ENCODE data around the gene FXYD5.

The FXYD5 gene

GRCh38 chr19:35160629-35161433, 6.3 kb downstream of the FXYD5 start:
- DNase-seq, result no peak

GRCh38 chr19:35161434-35161743, 6.9 kb downstream of the FXYD5 start:
- no peak for DNase-seq

GRCh38 chr19:35162471-35163326, 8.2 kb downstream of the FXYD5 start:
- DNase-seq, result no peak

- DNase-seq, result no peak
Observed at GRCh38 chr19:35164418-35164817, 9.9 kb downstream of the FXYD5 start.

GRCh38 chr19:35165200-35166058, 10.9 kb downstream of the FXYD5 start:
- DNase-seq, result no peak

GRCh38 chr19:35166100-35167063, 11.8 kb downstream of the FXYD5 start:
- no peak for DNase-seq

GRCh38 chr19:35167251-35168119, 12.9 kb downstream of the FXYD5 start:
- no peak for DNase-seq

GRCh38 chr19:35168196-35168595, 13.7 kb downstream of the FXYD5 start:
- no peak for DNase-seq

GRCh38 chr19:35169221-35169995, 14.9 kb downstream of the FXYD5 start:
- DNase-seq, result no peak

GRCh38 chr19:35170359-35171061, 16.0 kb downstream of the FXYD5 start:
- no peak for DNase-seq

GRCh38 chr19:35171730-35172129, 17.2 kb downstream of the FXYD5 start:
- peak in 1 of 2 donors; percentile 25 for DNase-seq

- no peak for DNase-seq
Observed at GRCh38 chr19:35174226-35174625, 19.7 kb downstream of the FXYD5 start.

- no peak for DNase-seq
Observed at GRCh38 chr19:35176181-35176570, 21.6 kb downstream of the FXYD5 start.

- DNase-seq, result no peak
Observed at GRCh38 chr19:35177377-35178274, 23.1 kb downstream of the FXYD5 start.

- no peak for DNase-seq
Observed at GRCh38 chr19:35178701-35179100, 24.2 kb downstream of the FXYD5 start.

GRCh38 chr19:35179830-35180229, 25.3 kb downstream of the FXYD5 start:
- no peak for DNase-seq

GRCh38 chr19:35181387-35181786, 26.9 kb downstream of the FXYD5 start:
- no peak for DNase-seq

- no peak for DNase-seq
Observed at GRCh38 chr19:35184267-35184666, 29.7 kb downstream of the FXYD5 start.

All from CD4-positive, alpha-beta T cell treated with Interleukin-1 beta for 1 hour (primary cell).